Measurements from ENCODE around the gene ZNF831. TPM values are rescaled to one million over a fixed set of nuclear protein-coding genes. Genes with fewer than 3 reads are reported as not detected.

The ZNF831 gene
- total RNA-seq, 1 donor from 2014 or later, result not detected

DNA sequence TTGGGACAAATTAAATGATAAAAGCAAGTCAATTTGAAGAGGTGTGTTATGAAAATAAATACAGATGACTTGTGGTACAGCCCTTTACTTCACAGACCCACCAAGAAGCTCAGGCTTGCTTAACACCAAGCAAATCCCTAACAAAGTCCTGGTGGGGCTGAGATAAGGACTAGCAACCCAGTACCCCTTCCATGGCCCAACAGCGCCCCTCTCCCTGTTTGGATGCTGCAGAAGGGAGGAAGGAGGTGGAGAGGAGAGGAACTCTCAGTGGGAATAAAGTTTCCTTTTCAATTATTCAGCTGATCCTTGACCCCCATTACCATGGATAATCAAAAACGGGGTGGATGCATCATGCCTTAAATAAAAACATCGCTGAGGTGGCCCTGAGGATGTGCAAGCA lies 4.5 kb upstream of the ZNF831 start:
- FAIRE-seq, result no peak
- TF ChIP-seq EZH2 (IDR thresholded peaks at IDR 0.05; ENCODE audit: insufficient read depth, low read length), result no peak
- TF ChIP-seq, protein P1, sequence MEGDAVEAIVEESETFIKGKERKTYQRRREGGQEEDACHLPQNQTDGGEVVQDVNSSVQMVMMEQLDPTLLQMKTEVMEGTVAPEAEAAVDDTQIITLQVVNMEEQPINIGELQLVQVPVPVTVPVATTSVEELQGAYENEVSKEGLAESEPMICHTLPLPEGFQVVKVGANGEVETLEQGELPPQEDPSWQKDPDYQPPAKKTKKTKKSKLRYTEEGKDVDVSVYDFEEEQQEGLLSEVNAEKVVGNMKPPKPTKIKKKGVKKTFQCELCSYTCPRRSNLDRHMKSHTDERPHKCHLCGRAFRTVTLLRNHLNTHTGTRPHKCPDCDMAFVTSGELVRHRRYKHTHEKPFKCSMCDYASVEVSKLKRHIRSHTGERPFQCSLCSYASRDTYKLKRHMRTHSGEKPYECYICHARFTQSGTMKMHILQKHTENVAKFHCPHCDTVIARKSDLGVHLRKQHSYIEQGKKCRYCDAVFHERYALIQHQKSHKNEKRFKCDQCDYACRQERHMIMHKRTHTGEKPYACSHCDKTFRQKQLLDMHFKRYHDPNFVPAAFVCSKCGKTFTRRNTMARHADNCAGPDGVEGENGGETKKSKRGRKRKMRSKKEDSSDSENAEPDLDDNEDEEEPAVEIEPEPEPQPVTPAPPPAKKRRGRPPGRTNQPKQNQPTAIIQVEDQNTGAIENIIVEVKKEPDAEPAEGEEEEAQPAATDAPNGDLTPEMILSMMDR (IDR thresholded peaks at IDR 0.05; ENCODE audit: insufficient read depth, low read depth, low read length), result no peak
- H3K27me3 Mint-ChIP-seq (ENCODE audit: low read depth, unreplicated experiment), result peaks cover 21% of the 10 kb centered on the region

DNA sequence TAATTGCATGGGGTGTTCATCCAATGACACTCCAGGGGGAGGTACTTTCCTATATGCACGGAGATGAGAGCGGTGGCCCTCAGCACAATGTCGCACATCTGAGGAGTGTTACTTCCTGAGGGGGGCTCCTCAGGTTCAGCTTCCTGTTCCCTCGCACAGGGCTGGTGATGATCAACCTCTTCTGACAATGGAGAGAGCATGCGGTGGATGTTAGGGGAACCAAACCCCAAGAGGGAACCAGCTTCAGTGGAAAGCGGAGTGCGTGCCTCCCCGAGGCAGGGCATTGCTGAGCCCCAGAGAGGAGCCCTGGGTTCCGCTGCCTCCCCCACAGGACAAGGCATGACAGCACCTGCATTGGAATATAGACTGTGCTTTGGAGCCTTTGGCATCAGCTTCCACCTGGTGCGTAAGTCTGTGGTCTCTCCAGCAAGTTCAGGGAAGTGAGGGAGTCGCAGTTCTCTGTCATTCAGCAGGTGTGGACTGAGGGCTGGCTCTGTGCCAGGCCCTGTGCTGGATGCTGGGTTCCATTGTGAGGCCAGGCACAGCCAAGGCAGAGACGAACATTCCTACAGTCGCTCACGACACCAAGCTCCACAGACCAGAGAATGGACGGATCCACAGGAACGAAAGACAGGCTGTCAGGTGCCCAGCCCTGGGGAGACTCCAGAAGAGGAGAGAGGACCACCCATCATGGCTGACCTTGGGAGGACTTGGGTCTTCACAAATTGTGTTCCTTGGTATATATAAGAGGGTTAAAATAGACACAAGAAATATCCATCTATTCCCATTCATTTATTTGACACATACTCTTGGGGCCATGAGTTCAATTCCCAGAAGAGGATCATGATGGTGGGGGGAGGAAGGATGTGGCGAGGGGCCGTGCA lies 3.9 kb upstream of the ZNF831 start:
- no peaks in the 10 kb centered on the region for H3K9me3 Mint-ChIP-seq (ENCODE audit: unreplicated experiment)
- no peak overlapping the region for H3K9ac ChIP-seq (ENCODE audit: low read length)
- no peak for TF ChIP-seq EZH2 (IDR thresholded peaks at IDR 0.05; ENCODE audit: insufficient read depth, low read length)
- no peak overlapping the region for H3K27ac Mint-ChIP-seq (ENCODE audit: unreplicated experiment)
- H3K36me3 ChIP-seq (ENCODE audit: insufficient read depth, low read length), result no peaks in the 10 kb centered on the region
- H3K27ac ChIP-seq (ENCODE audit: low read depth, low read length), result no peak overlapping the region
- peaks cover 2% of the 10 kb centered on the region for H3K27me3 ChIP-seq (ENCODE audit: insufficient read depth, low read length)
- peaks cover 16% of the 10 kb centered on the region for H3K27me3 Mint-ChIP-seq (ENCODE audit: low read depth, unreplicated experiment)
- no peaks in the 10 kb centered on the region for H4K20me1 ChIP-seq (ENCODE audit: insufficient read depth, low read length)
- H2AFZ ChIP-seq (ENCODE audit: low read depth, low read length), result no peak overlapping the region
- no peak overlapping the region for H3K4me3 Mint-ChIP-seq (ENCODE audit: unreplicated experiment)
- no peaks in the 10 kb centered on the region for H3K79me2 ChIP-seq (ENCODE audit: insufficient read depth, low read length)
- no peaks in the 10 kb centered on the region for H3K36me3 Mint-ChIP-seq (ENCODE audit: low read depth, unreplicated experiment)
- H3K4me1 ChIP-seq (ENCODE audit: insufficient read depth, low read length), result no peaks in the 10 kb centered on the region
- H3K9me3 ChIP-seq (ENCODE audit: insufficient read depth, low read depth, low read length), result no peaks in the 10 kb centered on the region
- H3K4me3 ChIP-seq (ENCODE audit: insufficient read depth, low read depth, low read length), result no peak overlapping the region
- no peaks in the 10 kb centered on the region for H3K4me1 Mint-ChIP-seq (ENCODE audit: low read depth, unreplicated experiment)
- no peak overlapping the region for H3K4me2 ChIP-seq (ENCODE audit: low read length)
- FAIRE-seq (no peak), DNase-seq (ENCODE audit: low read depth) (no peak)

More for the DNA sequence above, 4.5 kb upstream of the ZNF831 start:
- DNase-seq (ENCODE audit: low read depth), result no peak
- no peaks in the 10 kb centered on the region for H3K9me3 ChIP-seq (ENCODE audit: insufficient read depth, low read depth, low read length)
- H2AFZ ChIP-seq (ENCODE audit: low read depth, low read length), result no peak overlapping the region
- no peaks in the 10 kb centered on the region for H3K79me2 ChIP-seq (ENCODE audit: insufficient read depth, low read length)
- H3K9ac ChIP-seq (ENCODE audit: low read length), result no peak overlapping the region
- H3K9me3 Mint-ChIP-seq (ENCODE audit: unreplicated experiment), result no peaks in the 10 kb centered on the region
- H3K4me1 ChIP-seq (ENCODE audit: insufficient read depth, low read length), result no peaks in the 10 kb centered on the region
- no peak overlapping the region for H3K27ac ChIP-seq (ENCODE audit: low read depth, low read length)
- H3K36me3 ChIP-seq (ENCODE audit: insufficient read depth, low read length), result no peaks in the 10 kb centered on the region
- no peaks in the 10 kb centered on the region for H3K36me3 Mint-ChIP-seq (ENCODE audit: low read depth, unreplicated experiment)
- H3K27me3 ChIP-seq (ENCODE audit: insufficient read depth, low read length), result peaks cover 2% of the 10 kb centered on the region
- no peak overlapping the region for H3K4me3 Mint-ChIP-seq (ENCODE audit: unreplicated experiment)
- no peak overlapping the region for H3K4me3 ChIP-seq (ENCODE audit: insufficient read depth, low read depth, low read length)
- no peak overlapping the region for H3K4me2 ChIP-seq (ENCODE audit: low read length)
- no peaks in the 10 kb centered on the region for H3K4me1 Mint-ChIP-seq (ENCODE audit: low read depth, unreplicated experiment)
- H4K20me1 ChIP-seq (ENCODE audit: insufficient read depth, low read length), result no peaks in the 10 kb centered on the region
- H3K27ac Mint-ChIP-seq (ENCODE audit: unreplicated experiment), result no peak overlapping the region

DNA sequence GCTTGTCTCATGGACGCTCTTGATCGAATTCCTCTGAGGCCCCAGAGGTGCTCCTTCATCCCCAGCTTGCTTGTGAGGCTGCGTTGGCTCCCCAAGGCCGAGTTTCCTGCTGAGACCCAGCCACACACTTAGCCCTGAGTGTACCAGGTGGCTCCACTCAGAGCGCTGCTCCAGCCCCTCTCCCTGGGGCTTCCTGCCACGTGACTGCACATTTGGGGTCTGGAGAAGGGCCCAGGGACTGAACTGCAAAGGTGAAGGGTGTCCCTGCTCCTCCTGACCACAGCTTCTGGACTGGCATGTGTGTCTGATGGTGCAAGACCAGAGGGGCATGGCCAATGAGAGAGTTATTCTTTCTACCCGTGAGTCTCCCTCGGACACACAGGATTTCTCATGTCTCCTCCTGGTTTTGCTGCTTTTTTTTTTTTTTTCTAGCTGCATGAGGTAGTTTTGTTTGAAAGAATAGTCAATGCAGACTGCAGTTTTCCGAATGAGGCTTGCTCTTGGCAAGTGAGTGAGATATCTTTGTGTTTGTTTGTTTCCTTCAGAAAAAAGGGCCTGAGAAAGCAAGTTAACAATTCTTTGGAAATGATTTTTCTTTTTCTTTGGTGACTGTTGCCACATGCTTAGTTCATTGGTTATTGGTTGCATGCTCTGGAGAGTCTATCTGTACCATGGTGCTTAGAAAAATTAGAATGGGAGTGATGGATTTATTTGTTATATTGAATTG lies 3.1 kb upstream of the ZNF831 start:
- Histone ChIP-seq H3K9me3 (ENCODE audit: insufficient read depth, low read depth, low read length) (no peaks in the 10 kb centered on the region), H3K9ac (ENCODE audit: low read length) (no peak overlapping the region), H3K27me3 (ENCODE audit: insufficient read depth, low read length) (peaks cover 2% of the 10 kb centered on the region), H3K36me3 (ENCODE audit: insufficient read depth, low read length) (no peaks in the 10 kb centered on the region), H3K27ac (ENCODE audit: low read depth, low read length) (no peak overlapping the region), H3K4me1 (ENCODE audit: insufficient read depth, low read length) (no peaks in the 10 kb centered on the region), H2AFZ (ENCODE audit: low read depth, low read length) (no peak overlapping the region), H4K20me1 (ENCODE audit: insufficient read depth, low read length) (no peaks in the 10 kb centered on the region), H3K4me3 (ENCODE audit: insufficient read depth, low read depth, low read length) (no peak overlapping the region), H3K79me2 (ENCODE audit: insufficient read depth, low read length) (no peaks in the 10 kb centered on the region), H3K4me2 (ENCODE audit: low read length) (no peak overlapping the region)
- Mint-ChIP-seq H3K36me3 (ENCODE audit: low read depth, unreplicated experiment) (no peaks in the 10 kb centered on the region), H3K27me3 (ENCODE audit: low read depth, unreplicated experiment) (peaks cover 19% of the 10 kb centered on the region), H3K9me3 (ENCODE audit: unreplicated experiment) (no peaks in the 10 kb centered on the region), H3K27ac (ENCODE audit: unreplicated experiment) (no peak overlapping the region), H3K4me3 (ENCODE audit: unreplicated experiment) (no peak overlapping the region), H3K4me1 (ENCODE audit: low read depth, unreplicated experiment) (no peaks in the 10 kb centered on the region)
- DNase-seq (ENCODE audit: low read depth) (no peak), FAIRE-seq (no peak)
- no peak for TF ChIP-seq EZH2 (IDR thresholded peaks at IDR 0.05; ENCODE audit: insufficient read depth, low read length)
- TF ChIP-seq, protein P1 (IDR thresholded peaks at IDR 0.05; ENCODE audit: insufficient read depth, low read depth, low read length), result no peak

All from astrocyte (in vitro differentiated cells and primary cell).